ENCODE data around the gene TNIK. TPM values are rescaled to one million over a fixed set of nuclear protein-coding genes. Genes with fewer than 3 reads are reported as not detected.

TNIK gene
- polyA plus RNA-seq, 4 donors, result 15.8 to 20.1 (median 17.4) TPM

DNA sequence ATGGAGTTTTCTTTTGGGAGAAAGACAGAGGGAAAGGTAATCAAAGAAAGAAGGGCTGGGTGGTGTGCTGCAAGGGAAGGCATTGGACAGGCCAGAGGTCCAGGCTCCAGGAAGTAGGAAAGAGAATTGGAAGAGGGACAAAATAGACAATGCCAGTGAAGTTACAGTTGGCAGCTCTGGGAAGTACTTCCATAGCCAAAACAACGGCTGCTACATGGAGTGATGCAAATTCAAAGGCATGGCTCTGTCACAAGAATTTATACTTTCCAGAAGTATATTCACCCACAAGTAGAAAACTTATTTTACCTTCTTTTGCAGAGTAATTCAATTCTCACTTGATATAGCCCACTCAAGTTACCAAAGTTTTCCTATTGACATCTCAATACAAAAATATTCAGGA is 191.5 kb downstream of the TNIK start:
- no peak for DNase-seq (ENCODE audit: low read depth in 4 of 4, low spot score in 2 of 4)

- no peak for DNase-seq (ENCODE audit: low read depth in 4 of 4, low spot score in 2 of 4)
Measured at GRCh38 chr3:171267104-171267503, 193.1 kb downstream of the TNIK start.

- DNase-seq (ENCODE audit: low read depth in 4 of 4, low spot score in 2 of 4), result no peak
Measured at GRCh38 chr3:171266740-171267073, 193.5 kb downstream of the TNIK start.

GRCh38 chr3:171266034-171266739 is 194.0 kb downstream of the TNIK start:
- DNase-seq (ENCODE audit: low read depth in 4 of 4, low spot score in 2 of 4), result no peak

DNA sequence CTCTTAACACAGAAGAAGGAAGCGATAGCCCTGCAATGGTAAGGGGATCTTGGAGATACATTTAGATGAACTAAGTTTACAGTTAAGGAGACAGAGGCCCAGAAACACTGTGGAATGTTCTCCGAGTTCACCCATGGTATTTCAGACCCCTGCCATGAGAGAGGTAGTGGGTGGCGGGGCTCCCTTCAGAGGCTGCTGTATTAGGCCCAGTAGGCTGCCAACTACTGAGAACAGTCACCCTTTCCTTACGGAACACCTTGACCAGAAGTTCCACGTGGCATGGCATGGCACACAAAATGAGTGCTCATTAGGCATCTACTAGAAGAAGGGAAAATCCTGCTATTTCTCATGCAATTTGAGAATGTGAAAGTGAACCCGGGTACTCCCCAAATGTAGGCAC is 195.4 kb downstream of the TNIK start:
- no peak for DNase-seq (ENCODE audit: low read depth in 4 of 4, low spot score in 2 of 4)

GRCh38 chr3:171262431-171262830 is 197.8 kb downstream of the TNIK start:
- no peak for DNase-seq (ENCODE audit: low read depth in 4 of 4, low spot score in 2 of 4)

DNA sequence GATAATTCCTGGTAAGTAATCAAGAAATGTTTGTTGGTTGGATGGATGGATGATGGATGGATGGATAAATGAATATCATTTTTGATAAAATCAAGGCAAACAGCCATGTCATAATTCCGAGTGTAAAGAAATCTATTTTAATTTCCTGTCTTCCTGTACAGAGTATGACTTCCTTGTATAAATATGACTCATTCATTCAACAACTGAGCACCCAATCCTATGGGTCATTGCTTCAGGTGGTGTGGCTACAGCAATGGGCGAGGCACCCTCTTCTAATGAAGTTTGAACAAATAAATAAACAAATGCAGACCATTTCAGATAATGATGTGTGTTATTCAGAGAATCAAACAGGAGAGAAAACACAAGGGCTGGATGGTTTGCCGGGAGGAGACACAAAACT is 198.7 kb downstream of the TNIK start:
- no peak for DNase-seq (ENCODE audit: low read depth in 4 of 4, low spot score in 2 of 4)

DNA sequence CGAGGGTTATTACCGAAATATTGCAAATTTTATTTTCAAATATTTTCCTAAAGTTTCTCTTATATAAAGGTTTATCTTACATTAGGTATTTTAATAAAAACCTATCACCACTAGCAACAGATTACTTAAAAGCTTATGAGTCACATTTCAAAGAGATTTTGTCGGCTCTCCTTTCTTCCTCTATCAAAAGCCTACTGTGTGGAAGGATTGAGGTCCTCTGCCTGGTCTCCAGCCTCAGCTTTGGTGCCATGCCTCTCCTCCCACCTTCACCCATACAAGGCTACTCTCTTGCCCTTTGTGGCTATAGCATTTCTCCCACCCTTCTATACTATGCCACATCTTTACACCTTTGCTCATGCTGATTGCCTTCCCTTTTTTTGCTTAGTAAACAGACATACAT is 199.3 kb downstream of the TNIK start:
- DNase-seq (ENCODE audit: low read depth in 4 of 4, low spot score in 2 of 4), result no peak

GRCh38 chr3:171260466-171260865 is 199.7 kb downstream of the TNIK start:
- DNase-seq (ENCODE audit: low read depth in 4 of 4, low spot score in 2 of 4), result no peak

DNA sequence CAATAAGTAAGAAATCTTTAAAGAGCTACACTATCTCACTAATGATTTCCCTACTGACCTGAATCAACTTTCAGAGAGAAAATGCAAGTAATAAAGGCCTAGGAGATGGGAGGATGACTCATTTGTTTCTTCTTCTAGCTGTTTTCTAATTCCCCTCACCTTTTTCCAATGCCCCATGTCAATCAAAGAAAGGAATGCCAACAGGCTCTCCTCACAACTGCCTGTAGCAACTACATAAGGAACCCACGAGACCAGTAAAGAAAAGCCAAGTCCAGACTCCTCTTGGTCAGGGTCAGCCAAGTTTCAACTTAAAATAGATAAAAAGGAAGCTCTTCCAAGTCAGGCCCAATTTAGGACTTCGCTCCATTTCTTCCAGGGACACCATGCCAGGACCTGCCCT is 201.9 kb downstream of the TNIK start:
- DNase-seq (ENCODE audit: low read depth in 4 of 4, low spot score in 2 of 4), result no peak

GRCh38 chr3:171257251-171258203 is 202.7 kb downstream of the TNIK start:
- DNase-seq (ENCODE audit: low read depth in 4 of 4, low spot score in 2 of 4), result no peak

GRCh38 chr3:171256445-171257250 is 203.6 kb downstream of the TNIK start:
- no peak for DNase-seq (ENCODE audit: low read depth in 4 of 4, low spot score in 2 of 4)

GRCh38 chr3:171255236-171255806 is 204.9 kb downstream of the TNIK start:
- DNase-seq (ENCODE audit: low read depth in 4 of 4, low spot score in 2 of 4), result no peak

DNA sequence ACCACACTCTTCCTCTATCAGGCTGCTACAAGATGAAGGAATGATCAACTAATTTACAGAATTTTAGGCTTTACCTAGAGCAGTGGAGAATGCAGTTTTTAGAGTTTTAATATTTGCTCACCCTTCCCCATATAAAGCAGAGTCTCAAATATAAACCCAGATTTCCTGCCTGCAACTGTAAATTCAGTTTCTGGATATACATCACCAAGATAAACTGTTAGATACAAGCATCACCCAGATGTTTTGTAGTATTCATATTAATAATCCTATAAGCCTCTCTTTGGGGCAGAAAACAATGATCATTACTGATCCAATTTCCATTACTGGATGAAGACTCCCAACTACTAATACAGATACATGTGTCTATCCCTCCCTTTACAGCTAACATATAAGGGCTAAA is 205.9 kb downstream of the TNIK start:
- no peak for DNase-seq (ENCODE audit: low read depth in 4 of 4, low spot score in 2 of 4)

DNA sequence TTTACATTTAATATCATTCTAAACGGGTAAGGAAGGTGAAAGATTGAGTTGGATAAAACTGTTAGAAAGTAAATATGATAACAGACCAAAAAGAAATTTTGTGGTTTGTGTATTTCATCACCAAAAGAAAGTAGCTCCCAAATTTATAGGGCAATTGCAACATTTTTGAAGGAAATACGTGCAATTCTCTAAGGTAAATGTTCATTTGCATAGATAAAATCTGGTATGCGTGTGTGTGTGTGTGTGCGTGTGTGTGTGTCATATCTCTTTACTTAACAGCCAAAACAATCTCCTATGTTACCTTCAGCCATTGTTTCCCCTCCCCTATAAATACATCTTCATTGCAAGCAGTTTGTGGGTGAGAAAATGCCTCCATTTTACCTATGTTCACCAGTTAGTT is 208.4 kb downstream of the TNIK start:
- no peak for DNase-seq (ENCODE audit: low read depth in 4 of 4, low spot score in 2 of 4)

DNA sequence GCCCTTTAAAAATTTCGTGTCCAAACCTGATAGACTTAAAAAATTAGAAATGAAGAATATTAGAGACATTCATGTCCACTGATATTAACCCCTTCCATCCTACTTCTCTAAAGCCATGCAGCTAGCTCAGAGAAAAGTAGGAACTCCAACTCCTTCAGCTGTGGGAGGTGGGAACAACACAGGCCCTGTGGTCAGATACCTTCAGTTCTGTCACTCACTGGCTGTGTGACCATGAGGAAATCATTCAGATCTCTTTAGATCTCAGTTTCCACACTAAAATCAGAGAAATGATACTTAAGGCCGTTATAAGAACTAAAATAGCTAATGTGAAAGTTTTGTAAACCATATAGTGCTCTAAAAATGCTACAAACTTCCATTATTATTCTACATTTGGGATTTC is 209.8 kb downstream of the TNIK start:
- no peak for DNase-seq (ENCODE audit: low read depth in 4 of 4, low spot score in 2 of 4)

GRCh38 chr3:171249245-171249644 is 211.0 kb downstream of the TNIK start:
- DNase-seq (ENCODE audit: low read depth in 4 of 4, low spot score in 2 of 4), result no peak

GRCh38 chr3:171248426-171249111 is 211.6 kb downstream of the TNIK start:
- DNase-seq (ENCODE audit: low read depth in 4 of 4, low spot score in 2 of 4), result no peak

- no peak for DNase-seq (ENCODE audit: low read depth in 4 of 4, low spot score in 2 of 4)
Measured at GRCh38 chr3:171245796-171246765, 214.1 kb downstream of the TNIK start.
